ENCODE measurements around the gene COBLL1. TPM values are rescaled to one million over a fixed set of nuclear protein-coding genes. Genes with fewer than 3 reads are reported as not detected.

COBLL1 gene
- total and polyA plus RNA-seq, 4 donors = 16.3 to 114 (median 36.4) TPM

DNA sequence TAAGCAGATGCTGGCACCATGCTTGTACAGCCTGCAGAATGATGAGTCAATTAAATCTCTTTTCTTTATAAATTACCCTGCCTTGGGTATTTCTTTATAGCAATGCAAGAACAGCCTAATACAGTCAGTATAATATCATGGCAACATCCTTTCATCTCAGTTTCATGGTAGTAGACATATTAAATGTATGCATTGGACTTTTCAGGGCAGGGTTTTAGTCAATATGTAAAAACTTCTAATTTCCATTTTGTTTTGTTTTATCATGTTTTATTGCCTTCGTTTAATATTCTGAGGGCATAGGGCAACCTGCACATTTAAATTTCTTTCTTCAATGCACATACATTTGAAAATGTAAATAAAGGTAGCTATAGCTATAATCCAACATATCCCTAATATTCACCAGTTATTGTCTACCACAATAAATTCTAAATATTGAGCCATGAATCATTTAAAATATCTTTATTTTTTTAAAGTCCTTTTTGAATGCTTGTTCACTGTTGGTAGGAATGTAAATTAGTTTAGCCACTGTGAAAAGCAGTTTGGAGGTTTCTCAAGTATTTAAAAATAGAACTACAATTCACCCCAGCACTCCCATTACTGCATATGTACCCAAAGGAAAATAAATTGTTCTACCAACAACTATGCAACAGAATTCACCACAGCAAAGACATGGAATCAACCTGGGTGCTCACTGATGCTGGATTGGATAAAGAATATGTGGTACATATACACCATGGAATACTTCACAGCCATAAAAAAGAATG, 178.6 kb downstream of the COBLL1 start:
- WGBS = 90% methylated on average over 1 of the region's 1 CpG
- no peak for TF ChIP-seq RAD21 (IDR thresholded peaks at IDR 0.05)
- no peak for TF ChIP-seq NR2F2 (IDR thresholded peaks at IDR 0.05)
- no peak overlapping the region for H3K27ac ChIP-seq (ENCODE audit: low read depth in 1 of 2, low read length in 2 of 2)

DNA sequence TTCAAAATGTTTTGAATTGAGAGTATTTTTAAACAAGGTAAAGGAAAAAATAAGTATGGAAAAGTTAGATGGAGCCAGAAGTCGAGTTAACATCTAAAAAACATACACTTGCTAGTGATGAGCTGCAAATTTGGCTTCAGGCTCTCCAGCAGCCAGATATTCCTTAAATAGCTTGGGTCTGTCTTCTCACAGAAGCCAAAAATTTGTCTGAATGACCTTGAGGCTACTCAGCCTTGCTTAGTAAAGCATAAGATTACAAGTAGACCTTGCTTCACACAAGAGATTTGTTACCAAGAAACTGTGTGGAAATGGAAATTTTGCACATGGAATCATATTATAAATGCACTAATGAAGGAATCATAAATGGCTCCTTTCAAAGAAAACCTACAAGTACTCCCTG, 179.6 kb downstream of the COBLL1 start:
- 77% methylated on average over 1 of the region's 1 CpG for WGBS
- H3K4me3 ChIP-seq (ENCODE audit: low read depth in 1 of 3, low read length in 3 of 3) = no peak overlapping the region
- no peak overlapping the region for H3K27ac ChIP-seq (ENCODE audit: low read depth in 1 of 2, low read length in 2 of 2)
- no peaks in the 10 kb centered on the region for H3K9me3 ChIP-seq (ENCODE audit: control insufficient read depth in 4 of 4, low read length in 3 of 4)
- H3K4me1 ChIP-seq (ENCODE audit: control insufficient read depth in 4 of 4, insufficient read depth in 4 of 4, low read length in 3 of 4) = peaks cover 0 to 4% (median 2%) of the 10 kb centered on the region in 4 donors
- no peak overlapping the region for H3K9ac ChIP-seq (ENCODE audit: low read depth in 1 of 2, low read length in 2 of 2)
- DNase-seq (ENCODE audit: low spot score) = no peak
- no peaks in the 10 kb centered on the region for H3K27me3 ChIP-seq (ENCODE audit: control insufficient read depth in 4 of 4, insufficient read depth in 4 of 4, low read length in 3 of 4)
- H3K36me3 ChIP-seq (ENCODE audit: control insufficient read depth in 4 of 4, insufficient read depth in 3 of 4, low read depth in 1 of 4, low read length in 3 of 4) = no peaks in the 10 kb centered on the region
- TF ChIP-seq MAX (IDR thresholded peaks at IDR 0.05) (no peak), TAF1 (conservative IDR thresholded peaks at IDR 0.05) (no peak), ATF3 (IDR thresholded peaks at IDR 0.05) (no peak), GABPA (IDR thresholded peaks at IDR 0.05 in 1 of 2, conservative IDR thresholded peaks at IDR 0.05 in 1 of 2) (no peak), NR2F2 (IDR thresholded peaks at IDR 0.05) (no peak), FOXA1 (IDR thresholded peaks at IDR 0.05) (no peak), RXRA (IDR thresholded peaks at IDR 0.05) (no peak), SP1 (IDR thresholded peaks at IDR 0.05) (no peak), RAD21 (IDR thresholded peaks at IDR 0.05) (no peak), ZBTB33 (IDR thresholded peaks at IDR 0.05) (no peak), HNF4G (IDR thresholded peaks at IDR 0.05) (no peak), HNF4A (conservative IDR thresholded peaks at IDR 0.05) (no peak), EGR1 (IDR thresholded peaks at IDR 0.05; ENCODE audit: low read depth in 2 of 2) (no peak), JUND (IDR thresholded peaks at IDR 0.05) (no peak), FOXA2 (IDR thresholded peaks at IDR 0.05) (no peak), YY1 (IDR thresholded peaks at IDR 0.05) (no peak)
- TF ChIP-seq, protein P1, sequence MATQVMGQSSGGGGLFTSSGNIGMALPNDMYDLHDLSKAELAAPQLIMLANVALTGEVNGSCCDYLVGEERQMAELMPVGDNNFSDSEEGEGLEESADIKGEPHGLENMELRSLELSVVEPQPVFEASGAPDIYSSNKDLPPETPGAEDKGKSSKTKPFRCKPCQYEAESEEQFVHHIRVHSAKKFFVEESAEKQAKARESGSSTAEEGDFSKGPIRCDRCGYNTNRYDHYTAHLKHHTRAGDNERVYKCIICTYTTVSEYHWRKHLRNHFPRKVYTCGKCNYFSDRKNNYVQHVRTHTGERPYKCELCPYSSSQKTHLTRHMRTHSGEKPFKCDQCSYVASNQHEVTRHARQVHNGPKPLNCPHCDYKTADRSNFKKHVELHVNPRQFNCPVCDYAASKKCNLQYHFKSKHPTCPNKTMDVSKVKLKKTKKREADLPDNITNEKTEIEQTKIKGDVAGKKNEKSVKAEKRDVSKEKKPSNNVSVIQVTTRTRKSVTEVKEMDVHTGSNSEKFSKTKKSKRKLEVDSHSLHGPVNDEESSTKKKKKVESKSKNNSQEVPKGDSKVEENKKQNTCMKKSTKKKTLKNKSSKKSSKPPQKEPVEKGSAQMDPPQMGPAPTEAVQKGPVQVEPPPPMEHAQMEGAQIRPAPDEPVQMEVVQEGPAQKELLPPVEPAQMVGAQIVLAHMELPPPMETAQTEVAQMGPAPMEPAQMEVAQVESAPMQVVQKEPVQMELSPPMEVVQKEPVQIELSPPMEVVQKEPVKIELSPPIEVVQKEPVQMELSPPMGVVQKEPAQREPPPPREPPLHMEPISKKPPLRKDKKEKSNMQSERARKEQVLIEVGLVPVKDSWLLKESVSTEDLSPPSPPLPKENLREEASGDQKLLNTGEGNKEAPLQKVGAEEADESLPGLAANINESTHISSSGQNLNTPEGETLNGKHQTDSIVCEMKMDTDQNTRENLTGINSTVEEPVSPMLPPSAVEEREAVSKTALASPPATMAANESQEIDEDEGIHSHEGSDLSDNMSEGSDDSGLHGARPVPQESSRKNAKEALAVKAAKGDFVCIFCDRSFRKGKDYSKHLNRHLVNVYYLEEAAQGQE (IDR thresholded peaks at IDR 0.05) = no peak

More for the DNA sequence above, 178.6 kb downstream of the COBLL1 start:
- Histone ChIP-seq H3K4me3 (ENCODE audit: low read depth in 1 of 3, low read length in 3 of 3) (no peak overlapping the region), H3K36me3 (ENCODE audit: control insufficient read depth in 4 of 4, insufficient read depth in 3 of 4, low read depth in 1 of 4, low read length in 3 of 4) (no peaks in the 10 kb centered on the region), H3K9ac (ENCODE audit: low read depth in 1 of 2, low read length in 2 of 2) (no peak overlapping the region), H3K4me1 (ENCODE audit: control insufficient read depth in 4 of 4, insufficient read depth in 4 of 4, low read length in 3 of 4) (peaks cover 0 to 4% (median 2%) of the 10 kb centered on the region in 4 donors), H3K9me3 (ENCODE audit: control insufficient read depth in 4 of 4, low read length in 3 of 4) (no peaks in the 10 kb centered on the region), H3K27me3 (ENCODE audit: control insufficient read depth in 4 of 4, insufficient read depth in 4 of 4, low read length in 3 of 4) (no peaks in the 10 kb centered on the region)
- no peak for DNase-seq (ENCODE audit: low spot score)
